LNCAP (cell line): ENCODE results near the gene NUDT7.

Source experiments
- CTCF ChIP-seq: fragments of 450-650 bp; IDR thresholded peaks from 2 replicates; pipeline ENCODE4 v1.5.1; 2017; ENCODE audit warnings: mild to moderate bottlenecking

The NUDT7 gene

GRCh38 chr16:77682586-77682985 is 39.7 kb upstream of the NUDT7 start:
- TF ChIP-seq CTCF, result no peak

- no peak for TF ChIP-seq CTCF
Measured at GRCh38 chr16:77683397-77684180, 38.7 kb upstream of the NUDT7 start.

- no peak for TF ChIP-seq CTCF
Measured at GRCh38 chr16:77684181-77684526, 38.2 kb upstream of the NUDT7 start.

GRCh38 chr16:77686385-77686784 is 35.9 kb upstream of the NUDT7 start:
- no peak for TF ChIP-seq CTCF

- TF ChIP-seq CTCF, result no peak
Measured at GRCh38 chr16:77689971-77690370, 32.3 kb upstream of the NUDT7 start.

GRCh38 chr16:77690416-77690815 is 31.9 kb upstream of the NUDT7 start:
- no peak for TF ChIP-seq CTCF

GRCh38 chr16:77692612-77693011 is 29.7 kb upstream of the NUDT7 start:
- no peak for TF ChIP-seq CTCF

- TF ChIP-seq CTCF, result no peak
Measured at GRCh38 chr16:77696149-77696548, 26.2 kb upstream of the NUDT7 start.
